GM21576 (cell line): Measurements from ENCODE around the gene FYB2.

Experiments used
- ATAC-seq: cut with Tn5 transposase; IDR thresholded peaks from one replicate; pipeline ENCODE4 v1.9.1; 2021; ENCODE audit warnings: mild to moderate bottlenecking, moderate library complexity; ENCODE audit not compliant: unreplicated experiment

The FYB2 gene, protein sequence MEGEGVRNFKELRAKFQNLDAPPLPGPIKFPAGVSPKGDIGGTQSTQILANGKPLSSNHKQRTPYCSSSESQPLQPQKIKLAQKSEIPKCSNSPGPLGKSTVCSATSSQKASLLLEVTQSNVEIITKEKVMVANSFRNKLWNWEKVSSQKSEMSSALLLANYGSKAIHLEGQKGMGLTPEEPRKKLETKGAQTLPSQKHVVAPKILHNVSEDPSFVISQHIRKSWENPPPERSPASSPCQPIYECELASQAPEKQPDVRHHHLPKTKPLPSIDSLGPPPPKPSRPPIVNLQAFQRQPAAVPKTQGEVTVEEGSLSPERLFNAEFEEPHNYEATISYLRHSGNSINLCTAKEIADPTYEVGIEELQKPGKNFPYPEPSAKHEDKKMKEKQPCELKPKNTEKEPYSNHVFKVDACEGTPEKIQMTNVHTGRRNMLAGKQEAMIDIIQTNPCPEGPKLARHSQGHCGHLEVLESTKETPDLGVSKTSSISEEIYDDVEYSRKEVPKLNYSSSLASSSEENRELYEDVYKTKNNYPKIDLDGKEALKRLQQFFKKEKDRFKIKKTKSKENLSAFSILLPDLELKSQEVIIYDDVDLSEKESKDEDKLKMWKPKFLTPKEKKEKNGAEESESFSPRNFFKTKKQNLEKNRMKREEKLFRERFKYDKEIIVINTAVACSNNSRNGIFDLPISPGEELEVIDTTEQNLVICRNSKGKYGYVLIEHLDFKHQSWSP

DNA sequence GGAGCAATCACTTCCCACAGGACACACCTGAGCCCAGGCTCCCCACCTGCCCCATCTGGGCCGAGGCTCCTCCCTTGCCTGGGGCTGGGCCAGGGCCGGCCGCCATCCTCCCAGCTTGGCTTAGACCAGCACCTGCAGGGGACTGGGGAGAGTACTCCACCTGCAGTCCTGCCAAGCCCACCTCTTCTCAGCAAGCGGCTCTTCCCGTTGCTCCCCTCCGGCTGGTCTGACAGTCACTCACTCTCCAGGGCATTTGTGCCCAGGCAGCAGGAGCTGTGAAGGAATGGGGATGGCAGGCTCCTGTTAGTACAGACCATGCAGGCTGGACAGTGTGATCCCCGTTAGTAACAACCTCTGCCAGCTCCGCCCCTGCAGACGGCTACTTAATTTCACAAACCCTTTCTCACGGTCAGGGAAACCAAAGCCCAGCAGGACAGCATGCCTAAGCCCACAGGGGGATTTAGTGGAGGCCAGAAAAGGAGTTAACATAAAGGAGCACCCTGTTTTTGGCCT is at the start of gene FYB2:
TSS of gene FYB2 (minus strand) at position 18 of the 513 bp plus-strand sequence. CDS start 114 bp downstream, outside the sequence.
- ATAC-seq = no peak

DNA sequence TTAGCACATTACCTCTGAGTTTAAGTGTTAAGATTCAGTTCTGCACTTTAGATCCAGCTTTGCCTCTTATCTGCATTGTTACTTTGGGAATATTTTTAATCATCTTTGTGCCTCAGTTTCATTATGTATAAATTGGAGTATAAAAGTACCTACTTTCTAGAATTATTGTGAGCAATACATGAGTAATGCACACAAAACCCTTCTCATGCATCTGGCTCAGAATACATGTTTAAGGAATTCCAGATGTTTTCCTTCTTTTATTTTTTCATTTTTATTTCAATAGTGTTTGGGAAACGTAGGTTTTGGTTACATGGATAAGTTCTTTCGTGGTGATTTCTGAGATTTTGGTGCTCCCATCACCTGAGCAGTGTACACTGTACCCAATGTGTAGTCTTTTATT is 49.6 kb upstream of the FYB2 start:
- no peak for ATAC-seq

DNA sequence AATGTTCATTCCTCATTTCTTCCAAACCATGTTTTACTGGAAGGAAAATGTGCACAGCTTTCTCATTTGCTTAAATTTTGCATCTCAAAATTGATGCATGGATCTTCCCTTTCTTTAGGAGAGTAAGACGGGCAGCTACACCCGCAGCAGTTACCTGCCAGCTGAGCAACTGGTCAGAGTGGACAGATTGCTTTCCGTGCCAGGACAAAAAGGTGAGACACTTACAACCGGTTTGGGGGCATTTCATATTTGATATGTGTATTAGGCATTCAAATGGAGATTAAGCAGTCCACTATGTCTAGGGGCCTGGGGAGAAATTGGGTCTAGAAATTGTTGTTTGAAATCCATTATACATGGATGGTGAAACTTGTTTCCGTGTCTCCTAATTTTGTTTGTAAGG is 48.3 kb upstream of the FYB2 start:
- no peak for ATAC-seq

DNA sequence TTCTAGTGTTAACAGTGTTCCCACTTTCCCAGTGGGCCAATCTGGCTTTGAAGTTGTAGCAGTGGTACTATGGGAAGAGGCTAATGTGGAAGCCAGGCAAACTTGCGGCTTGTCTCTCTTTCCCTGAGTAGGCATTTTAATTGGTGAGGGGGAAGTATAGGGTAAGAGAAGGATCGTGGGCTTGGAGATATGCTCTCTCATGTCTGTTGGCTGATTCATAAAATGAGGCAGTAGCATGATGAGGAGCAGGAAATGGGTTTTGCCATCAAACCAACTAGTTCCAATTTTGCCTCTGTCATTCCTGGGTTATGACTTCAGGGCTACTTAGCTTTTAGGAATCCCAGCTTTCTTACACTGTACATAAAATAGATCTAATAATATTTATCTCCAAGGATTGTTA is 47.5 kb upstream of the FYB2 start:
- ATAC-seq = no peak

DNA sequence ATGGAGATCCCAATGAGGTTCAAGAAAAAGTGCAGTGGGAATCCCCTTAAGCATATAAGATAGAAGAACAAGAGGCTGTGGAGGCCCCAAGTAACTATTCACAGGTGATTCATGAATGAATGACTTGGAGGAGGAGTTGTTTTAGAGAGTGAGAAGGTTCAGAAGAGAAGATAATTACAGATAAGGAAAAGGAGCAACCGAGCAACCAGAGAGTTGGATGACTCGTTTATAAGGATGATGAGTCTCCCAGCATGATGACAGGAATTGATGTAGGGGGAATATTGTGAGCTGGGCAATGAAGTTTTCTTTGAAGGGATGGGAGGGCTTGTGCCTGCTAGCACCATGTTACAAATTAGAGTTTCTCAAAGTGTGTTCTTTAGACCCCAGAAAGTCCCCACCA is 45.2 kb upstream of the FYB2 start:
- no peak for ATAC-seq

DNA sequence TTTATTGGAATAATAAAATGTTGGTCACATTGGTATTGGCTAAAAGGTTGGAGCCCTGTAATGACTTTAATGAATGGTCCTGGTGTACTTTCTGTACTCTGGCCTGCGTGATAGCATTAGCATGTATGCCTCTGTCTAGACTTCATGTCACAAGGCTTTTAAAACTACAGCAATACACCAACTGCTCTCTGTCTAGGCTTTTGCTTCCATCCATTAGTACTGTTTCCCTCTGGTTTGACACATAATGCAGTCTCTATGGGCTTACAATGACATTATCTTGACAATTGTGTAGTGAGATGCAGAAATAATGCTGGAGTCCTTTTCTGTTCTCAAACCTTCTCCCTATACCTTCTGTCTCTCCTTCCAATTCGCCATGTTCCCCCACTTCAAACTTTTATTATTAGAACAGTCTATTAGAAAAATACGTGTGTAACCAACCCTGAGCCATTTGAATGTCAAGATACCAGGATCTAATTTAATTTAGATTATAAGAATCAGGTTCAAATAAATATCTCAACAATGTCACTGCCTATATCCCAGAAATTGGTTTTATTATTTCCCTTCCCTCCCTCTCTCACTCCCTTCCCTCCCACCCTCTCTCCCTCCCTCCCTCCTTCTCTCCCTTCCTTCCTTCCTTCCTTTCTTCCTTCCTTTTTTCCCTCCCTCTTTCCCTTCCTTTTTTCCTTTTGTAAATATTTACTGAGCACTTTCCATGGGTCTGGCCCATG is 44.2 kb upstream of the FYB2 start:
- no peak for ATAC-seq

DNA sequence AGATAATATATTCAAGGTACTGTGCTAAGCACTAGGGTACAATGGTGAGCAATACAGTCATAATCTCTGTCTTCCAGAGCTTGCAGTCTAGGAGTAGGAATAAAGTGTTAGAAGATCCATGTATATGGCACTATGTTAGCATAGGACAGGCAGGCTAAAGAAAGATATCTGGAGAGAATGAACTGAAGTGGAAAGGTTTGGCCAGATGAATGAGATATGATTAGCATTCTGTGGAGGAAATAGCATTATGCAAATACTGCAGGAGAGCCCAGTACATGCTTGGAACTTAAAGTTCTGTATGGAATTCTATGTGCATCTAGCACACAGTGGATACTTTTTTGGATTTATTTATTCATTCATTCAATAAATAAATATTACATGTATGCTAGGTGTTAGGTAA is 40.1 kb upstream of the FYB2 start:
- no peak for ATAC-seq

DNA sequence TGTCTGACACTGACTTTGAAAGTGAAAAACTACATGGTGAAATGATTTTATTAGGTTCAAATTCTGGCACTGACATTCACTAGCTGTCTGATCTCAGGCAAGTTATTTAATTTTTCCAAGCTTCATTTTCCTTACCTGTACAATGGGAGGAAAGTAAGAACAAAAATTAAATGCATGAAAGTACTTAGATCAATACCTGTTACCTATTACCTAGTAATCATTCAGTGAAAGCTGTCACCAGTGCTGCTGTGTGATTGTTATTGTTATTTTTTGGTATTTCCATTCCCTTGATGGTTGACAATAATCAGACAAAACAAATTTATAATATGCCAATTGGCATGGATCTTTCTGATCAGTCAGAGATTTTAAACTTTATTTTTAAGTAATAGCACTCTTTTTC is 37.0 kb upstream of the FYB2 start:
- ATAC-seq = no peak

DNA sequence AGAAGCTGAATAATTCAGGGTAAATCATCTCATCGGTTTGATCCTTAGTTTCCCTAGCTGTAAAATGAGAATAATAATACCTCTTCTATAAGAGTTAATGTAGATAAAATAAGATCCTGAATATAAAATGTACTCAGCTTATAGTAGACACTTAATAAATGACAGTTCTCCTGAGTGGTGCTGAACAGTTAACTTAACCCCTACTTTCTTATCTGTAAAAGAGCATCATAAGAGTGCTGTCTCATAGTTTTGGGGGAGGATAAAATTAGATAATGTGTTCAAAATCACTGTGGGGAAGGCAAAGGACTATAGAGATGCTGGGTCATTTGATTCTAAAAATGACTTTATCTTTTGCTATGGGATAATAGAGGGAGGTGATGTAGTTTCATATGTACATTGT is 36.0 kb upstream of the FYB2 start:
- ATAC-seq = no peak

DNA sequence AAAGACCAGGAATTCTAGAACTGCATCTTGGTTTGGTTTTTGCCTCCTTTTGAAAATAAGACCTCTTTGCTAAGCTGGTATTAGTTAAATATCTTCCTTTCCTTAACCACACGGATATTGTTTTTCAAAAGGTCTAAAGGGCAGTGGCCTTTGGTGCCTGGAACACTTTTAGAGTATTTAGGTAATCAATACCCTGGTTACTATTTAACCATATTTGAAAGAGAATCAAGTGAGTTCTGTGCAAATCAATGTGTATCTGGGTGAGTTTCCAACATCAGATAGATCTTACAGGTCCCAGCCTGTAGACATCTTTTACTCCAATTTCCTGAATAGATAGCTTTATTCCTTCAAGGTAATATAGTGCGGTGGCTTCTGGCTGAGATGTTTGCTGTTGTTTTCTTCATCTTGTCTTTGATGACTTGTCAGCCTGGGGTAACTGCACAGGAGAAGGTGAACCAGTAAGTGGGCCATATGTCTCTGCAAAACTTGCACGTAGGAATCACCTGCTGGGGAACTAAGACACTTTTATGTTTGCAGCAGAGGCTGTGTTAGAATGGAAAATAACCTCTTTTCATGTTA is 35.4 kb upstream of the FYB2 start, which contains the start of gene C8A:
TSS of gene C8A (plus strand) at position 277 of the 579 bp plus-strand sequence. CDS start at position 382, 105 bp downstream.
- no peak for ATAC-seq

DNA sequence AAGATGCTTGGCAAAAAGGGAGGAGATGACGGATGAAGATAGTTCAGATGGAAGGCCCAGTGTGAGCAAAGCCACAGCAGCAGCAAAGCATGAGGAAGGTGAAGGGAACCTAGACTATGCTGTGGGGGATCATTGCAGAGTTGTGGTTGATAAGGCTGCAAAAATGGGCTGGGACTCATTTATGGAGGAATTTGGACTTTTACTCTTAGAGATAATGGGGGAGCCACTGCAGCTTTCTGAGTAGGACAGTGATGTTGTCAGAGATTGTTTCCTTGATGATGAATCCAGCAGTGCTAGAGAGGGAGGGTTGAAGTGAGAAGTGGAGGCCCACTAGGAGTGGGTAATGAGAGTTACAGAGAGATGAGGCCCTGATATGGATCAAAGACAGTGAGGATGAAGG is 33.3 kb upstream of the FYB2 start:
- no peak for ATAC-seq

DNA sequence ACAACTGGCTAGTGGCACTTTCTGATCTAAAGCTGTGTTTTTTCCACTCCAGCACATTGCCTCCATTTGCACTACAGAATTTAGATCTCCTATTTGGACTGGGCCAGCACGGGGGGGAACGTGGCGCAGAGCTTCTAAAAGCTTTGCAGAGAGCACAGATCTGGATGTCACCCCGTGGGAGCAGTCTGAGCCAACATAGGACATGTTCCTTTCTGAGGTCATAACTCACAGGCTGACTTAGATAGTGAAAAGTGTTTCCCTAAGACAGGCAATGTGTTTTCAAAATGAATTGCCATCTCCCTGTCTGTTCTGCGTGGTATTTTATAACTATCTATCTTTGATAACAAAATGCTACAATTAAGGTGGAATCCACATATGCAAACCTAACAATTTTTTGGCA is 31.7 kb upstream of the FYB2 start:
- no peak for ATAC-seq

DNA sequence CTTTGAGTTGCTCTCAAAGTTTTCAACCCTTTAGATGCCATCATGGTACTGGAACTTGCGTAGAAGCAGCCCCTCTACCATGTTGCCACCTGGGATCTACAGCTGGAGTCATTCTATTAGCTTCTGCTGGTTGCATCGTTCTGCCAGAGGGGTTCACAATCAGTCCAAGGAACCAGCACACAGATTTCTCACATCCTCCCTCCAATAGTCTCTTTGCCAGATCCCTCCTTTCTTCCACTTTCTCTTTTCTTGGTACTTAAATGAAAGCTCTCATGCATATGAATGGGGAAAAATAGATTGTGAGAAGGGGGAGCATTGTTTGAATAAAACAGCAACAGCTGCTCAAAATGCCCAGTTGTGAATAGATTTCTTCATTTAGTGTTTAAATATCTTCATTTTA is 31.2 kb upstream of the FYB2 start:
- no peak for ATAC-seq

DNA sequence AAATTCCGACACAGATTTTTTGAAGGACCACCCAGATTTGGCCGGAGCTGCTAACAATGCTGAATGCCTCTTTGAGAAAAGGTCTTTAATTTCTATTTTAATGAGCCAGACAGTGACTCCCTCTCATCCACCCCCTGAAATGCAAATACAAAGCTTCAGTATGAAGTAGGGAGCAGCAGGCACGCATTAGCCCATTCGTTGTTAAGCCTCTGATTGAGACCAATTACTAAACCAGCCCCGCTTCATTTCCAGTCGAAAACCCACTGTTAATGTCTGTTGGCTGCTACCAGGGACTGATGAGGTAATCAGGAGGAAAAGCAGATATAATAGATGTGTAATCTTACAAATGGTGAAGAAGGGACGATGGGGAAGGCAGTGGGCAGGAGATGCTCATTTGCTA is 30.5 kb upstream of the FYB2 start:
- no peak for ATAC-seq

DNA sequence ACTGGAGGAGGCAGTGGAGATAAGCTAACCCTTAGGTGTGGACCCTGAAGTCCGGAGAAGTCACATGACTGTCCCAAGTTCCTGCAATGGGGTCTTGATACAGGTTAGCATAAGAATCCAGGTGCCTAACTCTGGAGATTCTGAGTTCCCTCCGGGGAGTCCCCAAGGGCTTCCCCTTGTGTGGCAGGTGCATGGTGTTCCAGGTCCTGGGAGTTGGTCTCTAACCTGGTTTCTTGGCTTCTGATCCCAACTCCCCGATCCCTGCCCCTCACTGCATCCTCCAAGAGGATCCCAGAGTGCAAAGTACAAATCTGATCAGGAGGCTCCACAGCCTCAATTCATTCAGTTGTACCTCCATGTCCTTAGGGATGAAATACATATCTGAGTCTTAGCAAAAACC is 26.1 kb upstream of the FYB2 start:
- ATAC-seq = no peak

DNA sequence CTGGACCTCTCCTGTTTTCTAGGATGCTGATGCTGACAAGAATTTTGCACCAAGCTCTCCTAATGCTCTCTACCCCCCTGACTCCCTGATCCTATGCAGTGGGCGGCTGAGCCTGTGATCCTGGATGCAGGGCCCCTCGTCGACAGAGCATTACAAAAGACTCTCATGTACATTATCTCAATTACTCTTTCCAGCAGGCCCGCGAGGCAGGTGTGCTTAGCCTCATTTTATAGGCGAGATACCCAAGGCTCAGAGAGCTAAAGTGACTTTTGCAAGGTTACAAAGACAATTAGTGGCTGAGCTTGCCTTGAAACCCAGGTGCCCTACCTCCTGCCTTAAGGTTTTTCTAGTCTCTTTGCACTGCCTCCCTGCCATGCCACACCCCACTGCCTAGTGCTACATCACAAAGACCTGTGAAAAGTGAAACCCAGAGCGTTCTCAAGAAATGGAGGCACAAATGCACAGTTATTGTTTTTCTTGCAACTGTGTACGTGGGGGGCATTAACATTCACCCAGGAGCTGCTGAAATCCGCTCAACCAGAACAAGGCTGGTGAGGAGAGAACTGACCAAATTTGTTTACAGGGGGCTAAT is 25.4 kb upstream of the FYB2 start:
- ATAC-seq = no peak

DNA sequence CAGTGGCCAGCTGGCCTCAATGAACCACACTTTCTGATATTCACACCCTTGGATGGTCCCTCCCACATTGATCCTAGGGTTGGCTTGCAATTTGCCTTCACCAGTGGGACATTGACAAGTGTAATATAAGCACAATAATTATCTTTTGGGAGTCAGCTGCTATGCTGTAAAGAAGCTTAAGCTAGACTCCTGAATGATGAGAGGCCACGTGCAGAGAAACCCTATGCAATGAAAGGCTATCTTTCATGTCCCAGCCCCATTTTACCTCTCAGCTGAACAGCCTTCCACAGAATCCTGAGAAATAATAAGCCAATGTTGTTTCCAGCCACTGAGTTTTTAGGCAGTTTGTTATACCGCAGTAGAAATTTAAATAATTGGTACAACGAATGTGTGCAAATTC is 24.3 kb upstream of the FYB2 start:
- ATAC-seq = no peak

DNA sequence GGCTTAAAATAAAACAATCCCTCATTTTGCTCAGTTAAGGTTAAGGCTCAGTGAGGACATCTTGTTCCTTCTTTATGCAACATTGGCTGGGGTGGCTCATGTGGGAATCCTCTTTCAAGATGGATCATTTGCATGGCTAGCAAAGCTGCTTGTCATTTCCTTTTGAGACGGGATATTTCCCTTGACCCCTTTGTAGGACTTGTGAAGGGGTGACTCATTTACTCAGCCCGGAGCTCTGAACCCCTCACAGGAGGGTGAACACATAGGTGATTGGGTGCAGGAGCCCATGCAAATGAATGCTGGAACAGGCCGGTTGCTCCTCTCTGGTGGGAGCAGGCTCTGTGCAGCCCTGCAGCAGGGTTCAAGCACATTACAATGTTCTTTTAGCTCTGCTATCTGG is 19.6 kb upstream of the FYB2 start:
- ATAC-seq = no peak

DNA sequence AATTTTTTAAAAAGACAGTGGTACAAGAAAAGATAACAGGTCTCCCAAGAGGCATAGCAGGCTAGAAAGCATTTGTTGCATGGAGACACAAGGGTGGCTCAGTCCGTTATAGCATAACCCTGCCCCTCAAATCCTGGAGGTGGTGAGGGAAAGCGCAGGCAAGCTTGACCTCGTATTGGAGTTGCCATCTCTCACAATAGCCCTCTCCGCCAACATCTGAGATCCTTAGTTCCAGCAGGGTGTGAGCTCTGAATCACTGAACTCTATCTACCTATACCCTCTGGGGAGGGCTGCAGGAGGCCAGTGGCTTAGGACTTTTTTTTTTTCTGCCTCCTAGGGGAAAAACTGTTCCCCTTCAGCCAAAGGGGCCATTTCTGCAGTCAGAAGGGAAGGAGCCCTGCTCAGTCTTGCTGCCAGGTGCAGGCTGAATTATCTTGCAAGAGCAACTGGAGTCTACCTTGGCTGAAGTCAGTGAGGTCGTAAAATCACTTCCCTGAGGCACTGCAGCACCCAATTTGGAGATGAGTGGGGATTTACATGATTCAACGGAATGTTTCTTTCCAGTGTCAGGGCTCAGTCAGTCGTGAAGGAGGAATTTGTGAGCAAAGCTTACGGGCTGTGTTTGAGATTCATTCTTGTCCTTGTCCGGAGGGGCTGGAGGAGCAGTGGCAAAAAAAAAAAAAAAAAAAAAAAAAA is 18.2 kb upstream of the FYB2 start:
- no peak for ATAC-seq

DNA sequence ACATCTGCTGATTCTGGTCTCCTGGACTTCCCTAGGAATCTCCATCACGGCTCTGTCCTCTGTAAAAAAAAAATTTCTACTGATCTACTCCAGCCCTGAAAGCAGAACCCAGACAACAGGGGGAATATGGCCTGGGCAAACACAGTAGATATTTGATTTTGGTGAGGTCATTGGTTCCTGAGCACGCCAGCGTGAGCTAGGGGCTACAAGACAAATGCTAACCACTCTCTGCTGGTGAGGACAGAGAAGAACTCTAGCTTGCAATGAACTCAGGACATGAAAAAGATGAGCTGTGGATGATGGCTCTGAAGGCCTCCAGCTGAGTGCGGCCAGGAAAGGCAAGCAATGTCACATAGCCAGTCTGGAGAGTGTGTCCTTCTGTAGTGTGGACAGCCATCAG is 17.2 kb upstream of the FYB2 start:
- no peak for ATAC-seq
